OCI-LY3 (cell line): ENCODE data around the gene CPLANE2.

Experiments
- CTCF ChIP-seq: fragments of 200-600, 300-600 bp; sonication (generic); IDR thresholded peaks from 2 replicates; pipeline ENCODE4 v1.5.1; 2014; ENCODE audit warnings: antibody characterized with exemption, low read length, low read depth
- EZH2phosphoT487 ChIP-seq: fragments of 200-600 bp; shearing (Covaris generic); IDR thresholded peaks from 2 replicates; pipeline ENCODE4 v1.6.1; 2018; ENCODE audit warnings: antibody characterized with exemption, mixed run types, low read depth

DNA sequence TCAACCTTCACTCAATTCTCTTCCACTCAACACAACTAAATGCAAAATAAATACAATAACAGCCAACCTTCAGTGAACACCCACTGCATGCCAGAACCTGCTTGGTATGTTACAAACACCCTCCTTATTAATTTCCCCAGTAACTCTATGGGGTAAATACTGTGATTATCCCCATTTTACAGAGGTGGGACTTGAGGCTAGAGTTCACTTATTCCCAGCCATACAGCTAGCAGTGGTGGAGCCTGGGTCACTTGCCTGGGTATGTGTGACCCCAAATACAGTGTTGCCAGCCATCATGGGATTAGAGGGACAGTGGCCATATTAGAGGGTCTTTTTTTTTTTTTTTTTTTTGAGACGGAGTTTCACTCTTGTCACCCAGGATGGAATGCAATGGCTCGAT lies 1.6 kb downstream of the CPLANE2 start:
- no peak for TF ChIP-seq CTCF
- no peak for TF ChIP-seq EZH2phosphoT487
